Spleen (tissue), 11 donors: Measurements from ENCODE around the gene SCLT1. TPM values are rescaled to one million over a fixed set of nuclear protein-coding genes. Genes with fewer than 3 reads are reported as not detected.

Experiments
- DNase-seq: peaks from one replicate; pipeline ENCODE4 v3.0.0-alpha.2; 2020
- H3K27ac ChIP-seq, 8 donors: fragments of 200-600 bp; sonication (generic) in 7 of 8; 1 replicate in 4 of 8; 2 replicates in 4 of 8; pipeline versions ENCODE4 v1.5.0 to v1.8.0; 2016 to 2021; ENCODE audit warnings: inconsistent platforms in 4 of 8, mild to moderate bottlenecking in 4 of 8, moderate library complexity in 1 of 8
- H3K27me3 ChIP-seq, 7 donors: fragments of 200-600 bp; sonication (generic) in 6 of 7; replicated peaks in 1 of 7; 1 replicate in 4 of 7; 2 replicates in 3 of 7; pipeline versions ENCODE4 v1.5.0 to v1.8.0; 2016 to 2021; ENCODE audit warnings: inconsistent platforms in 3 of 7, mild to moderate bottlenecking in 1 of 7
- H3K36me3 ChIP-seq, 6 donors: fragments of 200-600 bp; sonication (generic) in 5 of 6; 1 replicate in 4 of 6; 2 replicates in 2 of 6; pipeline versions ENCODE4 v1.5.0 to v1.8.0; 2016 to 2021; ENCODE audit warnings: inconsistent platforms in 2 of 6
- H3K4me1 ChIP-seq, 6 donors: fragments of 200-600 bp; sonication (generic) in 5 of 6; 1 replicate in 3 of 6; 2 replicates in 3 of 6; pipeline versions ENCODE4 v1.5.0 to v1.8.0; 2016 to 2021; ENCODE audit warnings: inconsistent platforms in 3 of 6
- H3K4me3 ChIP-seq, 8 donors: fragments of 200-600 bp; sonication (generic) in 7 of 8; 1 replicate in 4 of 8; 2 replicates in 4 of 8; pipeline versions ENCODE4 v1.5.0 to v1.8.0; 2016 to 2021; ENCODE audit warnings: inconsistent platforms in 4 of 8, mild to moderate bottlenecking in 4 of 8, moderate library complexity in 2 of 8
- H3K9me3 ChIP-seq, 8 donors: fragments of 200-600 bp; sonication (generic) in 7 of 8; 1 replicate in 4 of 8; 2 replicates in 4 of 8; pipeline versions ENCODE4 v1.5.0 to v1.8.0; 2016 to 2021; ENCODE audit warnings: inconsistent platforms in 4 of 8
- CTCF ChIP-seq, 11 experiments: fragments of 200-600 bp in 7 of 11; fragments of 450-650 bp in 4 of 11; sonication (generic) in 4 of 11; IDR thresholded peaks in 8 of 11; conservative IDR thresholded peaks in 3 of 11; 1 replicate in 7 of 11; 2 replicates in 4 of 11; pipeline versions ENCODE4 v1.4.0 to v1.8.0; 2016 to 2021; ENCODE audit warnings: antibody characterized with exemption in 11 of 11, inconsistent platforms in 4 of 11, mild to moderate bottlenecking in 1 of 11
- POLR2A ChIP-seq, 3 donors: fragments of 450-650 bp; IDR thresholded peaks; one replicate each; pipeline ENCODE4 v1.5.1; 2017; ENCODE audit warnings: antibody characterized with exemption in 3 of 3, mild to moderate bottlenecking in 1 of 3
- POLR2AphosphoS5 ChIP-seq, 3 donors: sonication (generic); formaldehyde crosslinking; IDR thresholded peaks; one replicate each; pipeline ENCODE4 v1.5.1; 2017; ENCODE audit warnings: antibody characterized with exemption in 3 of 3
- WGBS, 5 donors: extraction: QIAGEN DNeasy Blood & Tissue Kit in 3 of 5; methylation state at CpG; one replicate each; pipeline versions ENCODE4 v1.1.5 to v1.1.7; 2013 to 2018; 5-methylcytosine and 5-hydroxymethylcytosine counted together
- intact Hi-C: fragments of 100-400 bp; cut with DNase I; formaldehyde crosslinking; loops from one replicate; pipeline ENCODE4 v1.15.0; 2023; ENCODE audit warnings: low total_unique reads
- polyA plus RNA-seq, 3 donors: library from polyadenylated mRNA; stranded (reverse); fragments of 200-250 nt; gene quantifications; one replicate each; pipeline ENCODE4 v1.2.1, GENCODE V29; 2013
- small RNA-seq, 4 donors: library from RNA; depleted of rRNA; stranded (forward); fragments of <200 nt; gene quantifications; one replicate each; pipeline ENCODE3, GENCODE V24; 2016
- total RNA-seq, 7 donors: library from RNA; depleted of rRNA in 3 of 7; stranded (reverse); fragments of >200 nt in 3 of 7; fragmentation: NEBNext Ultra II Directional in 4 of 7; extraction: Animal tissue kit (Norgen Biotek cat#: 25700) in 4 of 7; gene quantifications; one replicate each; pipeline versions ENCODE4 v1.1.0 to v1.2.1, GENCODE V29; 2016 to 2021
- donor health status: healthy with polysubstance abuse.
- donor health status: DM: no; HTN: no; CAD: no; lungs with moderate emphysema.
- donor health status: DM: no; HTN: no; CAD: no.
- donor health status: Bipolar disorder and iron deficiency.
- donor health status: healthy.
- donor health status: DM: no; HTN: no; CAD: no.
- donor health status: DM: yes; HTN: yes; CAD: no.

SCLT1 gene
- total and polyA plus RNA-seq, 10 donors = 6.7 to 43.7 (median 30.3) TPM

- Histone ChIP-seq H3K27ac (no peak overlapping the region), H3K27me3 (no peaks in the 10 kb centered on the region), H3K36me3 (peaks cover 0 to 56% (median 23%) of the 10 kb centered on the region in 6 donors), H3K4me1 (peaks cover 4 to 74% (median 24%) of the 10 kb centered on the region in 6 donors), H3K9me3 (no peaks in the 10 kb centered on the region), H3K4me3 (no peak overlapping the region)
- intact Hi-C loops = no loop called here
- TF ChIP-seq POLR2A (IDR thresholded peaks at IDR 0.05) (no peak), POLR2AphosphoS5 (IDR thresholded peaks at IDR 0.05) (no peak), CTCF (IDR thresholded peaks at IDR 0.05 in 8 of 11, conservative IDR thresholded peaks at IDR 0.05 in 3 of 11) (no peak)
- WGBS, 5 donors = 95 to 98% (median 96%) methylated on average over 2 of the region's 2 CpGs
- no peak for DNase-seq
Measured at GRCh38 chr4:128837198-128837597, 256.1 kb downstream of the SCLT1 start.

GRCh38 chr4:128835498-128836222, 257.7 kb downstream of the SCLT1 start:
- Histone ChIP-seq H3K27me3 (no peaks in the 10 kb centered on the region), H3K4me1 (peaks cover 12 to 78% (median 30%) of the 10 kb centered on the region in 6 donors), H3K36me3 (peaks cover 0 to 63% (median 25%) of the 10 kb centered on the region in 6 donors), H3K9me3 (no peaks in the 10 kb centered on the region), H3K27ac (no peak overlapping the region), H3K4me3 (no peak overlapping the region)
- intact Hi-C loops = no loop called here
- no peak for DNase-seq
- WGBS, 5 donors = 78 to 90% (median 86%) methylated on average over 6 to 8 of the region's 8 CpGs
- TF ChIP-seq CTCF (IDR thresholded peaks at IDR 0.05 in 8 of 11, conservative IDR thresholded peaks at IDR 0.05 in 3 of 11) (no peak), POLR2A (IDR thresholded peaks at IDR 0.05) (no peak), POLR2AphosphoS5 (IDR thresholded peaks at IDR 0.05) (peak in 2 of 3 donors; percentile 21 to 29)

Small RNAs within 50 kb of the gene (small RNA-seq; reads per million reads assigned to genes)
- gene AC093826.2 = 0 reads per million in 4 donors

Other genes starting within 250 kb of the SCLT1 start
- 10 to 100 TPM in 5 of 7 donors, 1 to 10 TPM in 2; 9.5 to 31.8 (median 13.8) TPM for gene C4orf33, start 2.6 kb upstream of the SCLT1 start, total RNA-seq
- 1 to 10 TPM; 7.7 to 8.8 (median 8.0) TPM for gene C4orf33, start 2.6 kb upstream of the SCLT1 start, polyA plus RNA-seq